GM21360 (cell line): ENCODE measurements around the gene CXCR6.

Experiments used
- ATAC-seq: cut with Tn5 transposase; IDR thresholded peaks from one replicate; pipeline ENCODE4 v1.9.1; 2021; ENCODE audit warnings: mild to moderate bottlenecking, moderate library complexity; ENCODE audit not compliant: unreplicated experiment

CXCR6 gene

DNA sequence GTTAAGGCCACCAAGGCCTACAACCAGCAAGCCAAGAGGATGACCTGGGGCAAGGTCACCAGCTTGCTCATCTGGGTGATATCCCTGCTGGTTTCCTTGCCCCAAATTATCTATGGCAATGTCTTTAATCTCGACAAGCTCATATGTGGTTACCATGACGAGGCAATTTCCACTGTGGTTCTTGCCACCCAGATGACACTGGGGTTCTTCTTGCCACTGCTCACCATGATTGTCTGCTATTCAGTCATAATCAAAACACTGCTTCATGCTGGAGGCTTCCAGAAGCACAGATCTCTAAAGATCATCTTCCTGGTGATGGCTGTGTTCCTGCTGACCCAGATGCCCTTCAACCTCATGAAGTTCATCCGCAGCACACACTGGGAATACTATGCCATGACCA lies 3.6 kb downstream of the CXCR6 start:
- no peak for ATAC-seq

- ATAC-seq: no peak
These were observed 4.1 kb downstream of the CXCR6 start for GRCh38 chr3:45947361-45947760.

- no peak for ATAC-seq
These were observed 5.1 kb downstream of the CXCR6 start for GRCh38 chr3:45948311-45948781.

DNA sequence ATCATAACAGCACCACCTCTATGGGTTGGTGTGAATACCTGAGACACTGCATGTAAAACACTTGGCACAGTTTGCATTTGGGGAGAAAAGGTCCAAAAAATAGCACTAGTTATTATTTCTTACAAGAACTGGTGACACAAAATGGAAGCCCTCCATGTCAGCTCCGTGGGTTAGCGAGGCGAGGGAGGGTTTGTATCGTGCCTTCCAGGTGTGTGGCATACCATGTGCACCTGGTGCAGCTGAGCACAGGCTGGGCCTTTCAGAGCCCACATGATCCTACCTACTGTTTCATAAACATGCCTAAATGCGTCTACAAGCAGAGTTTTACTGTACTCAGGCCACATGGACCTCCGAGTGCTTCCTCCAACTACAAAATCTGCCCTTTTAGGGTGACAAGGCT lies 5.6 kb downstream of the CXCR6 start:
- ATAC-seq: no peak

DNA sequence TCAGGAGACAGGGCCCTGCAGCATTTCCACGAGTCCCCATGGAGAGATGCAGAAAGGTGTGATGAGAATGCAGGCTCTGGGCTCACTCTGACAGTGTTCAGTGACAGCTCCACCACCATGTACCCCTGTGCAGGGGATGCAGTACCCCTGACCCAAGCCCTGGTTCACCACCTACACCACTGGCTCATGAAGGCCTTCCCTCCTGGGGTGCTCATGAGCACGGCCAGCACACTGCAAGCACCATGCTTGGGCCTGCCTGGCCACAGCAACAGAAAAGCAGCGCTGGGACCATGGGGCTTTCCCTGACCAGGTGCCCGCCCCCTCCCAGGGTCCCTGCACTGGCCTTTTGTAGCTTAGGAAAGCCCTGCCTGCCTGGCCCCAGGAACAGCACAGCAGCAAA lies 6.2 kb downstream of the CXCR6 start:
- ATAC-seq: no peak

DNA sequence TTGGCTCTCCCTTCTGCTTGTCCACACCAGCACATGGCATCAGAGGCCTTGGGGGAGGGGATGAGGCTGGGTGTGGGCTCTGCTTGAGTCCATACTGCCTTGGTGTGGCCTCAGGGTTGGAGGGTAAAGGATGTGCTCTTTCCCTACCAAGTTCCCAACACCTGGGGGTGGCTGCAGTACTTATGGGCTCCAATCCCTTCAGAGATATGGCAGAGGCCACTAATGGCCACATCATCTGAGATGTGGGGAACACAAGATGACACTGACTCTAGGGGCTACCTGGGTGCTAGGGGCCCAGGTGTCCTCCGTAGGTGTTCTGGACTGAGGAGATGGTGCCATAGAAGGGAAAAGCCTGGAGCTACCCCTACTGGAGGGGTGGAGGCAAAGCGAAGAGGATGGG lies 6.9 kb downstream of the CXCR6 start:
- ATAC-seq: no peak

- no peak for ATAC-seq
These were observed 7.7 kb downstream of the CXCR6 start for GRCh38 chr3:45950686-45951600.

- no peak for ATAC-seq
These were observed 8.7 kb downstream of the CXCR6 start for GRCh38 chr3:45951946-45952345.

DNA sequence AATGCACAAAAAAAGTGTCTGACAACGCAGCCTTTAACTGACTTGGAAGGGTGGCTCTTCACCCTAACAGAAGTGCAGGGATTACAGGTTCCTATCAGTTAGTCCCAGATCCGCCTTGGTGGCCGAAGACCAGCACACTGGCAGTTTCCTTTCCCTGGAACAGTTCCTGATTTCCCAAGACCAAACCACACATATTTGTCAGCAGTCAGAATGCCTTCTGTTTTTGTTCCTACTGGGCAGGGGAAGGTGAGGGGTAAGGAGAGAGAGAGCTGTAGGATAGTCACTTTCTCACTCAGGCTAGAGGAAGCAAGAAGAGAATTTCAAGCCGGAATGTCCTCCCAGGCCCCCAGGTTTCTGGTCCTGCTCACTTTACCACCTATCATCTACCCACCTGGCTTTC lies 9.2 kb downstream of the CXCR6 start:
- no peak for ATAC-seq

DNA sequence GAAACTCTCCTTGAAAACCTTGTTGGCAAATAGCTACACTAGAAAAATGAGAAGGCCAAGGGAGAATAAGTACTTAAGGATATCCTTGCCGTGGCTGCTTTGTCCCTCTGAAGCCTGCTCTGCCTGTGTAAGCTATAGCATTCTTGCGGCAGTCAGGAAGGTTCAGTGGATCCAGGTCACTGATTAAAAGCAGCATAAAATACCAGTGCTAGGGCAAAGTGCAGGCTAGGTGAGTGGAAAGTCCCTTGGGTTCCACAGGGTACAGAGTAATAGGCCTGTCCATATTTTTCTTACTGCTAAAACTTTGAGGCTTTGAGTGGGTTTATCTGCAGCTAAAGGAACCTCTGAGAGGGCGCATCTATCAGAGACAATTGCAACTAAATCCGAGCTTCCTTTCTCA lies 10.3 kb downstream of the CXCR6 start:
- no peak for ATAC-seq

GRCh38 chr3:45954306-45954705 lies 11.0 kb downstream of the CXCR6 start:
- no peak for ATAC-seq

DNA sequence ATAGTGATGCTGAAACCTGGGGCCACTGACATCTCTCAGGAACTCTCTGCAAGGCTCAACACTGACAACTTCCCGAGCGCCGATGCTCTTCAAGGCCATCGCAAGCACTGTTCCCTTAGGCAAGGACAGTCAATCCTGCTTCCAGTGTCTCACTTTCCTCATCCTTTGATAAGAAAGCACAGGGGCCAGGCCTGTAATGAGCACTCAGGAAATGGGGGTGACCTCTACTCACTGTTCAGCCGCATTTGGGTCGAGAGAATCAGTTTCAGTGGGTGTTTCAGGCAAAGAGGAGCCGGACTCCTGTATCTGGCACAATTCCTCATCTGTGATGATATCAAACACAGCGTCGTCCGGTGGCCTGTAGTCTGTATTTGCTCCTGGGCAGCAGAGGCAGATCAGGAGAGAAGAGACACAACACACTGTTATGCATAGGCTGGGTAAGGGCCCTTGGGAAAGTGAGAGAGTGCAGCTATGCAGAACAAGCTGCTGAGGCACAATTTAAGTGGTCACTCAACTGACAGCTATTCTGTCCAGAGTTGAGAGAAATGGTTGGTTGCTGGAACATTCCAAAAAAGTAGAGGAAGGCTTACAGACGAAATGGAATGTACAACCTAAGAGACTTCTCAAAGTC lies 11.9 kb downstream of the CXCR6 start:
- no peak for ATAC-seq

GRCh38 chr3:45955706-45956105 lies 12.4 kb downstream of the CXCR6 start:
- no peak for ATAC-seq

- no peak for ATAC-seq
These were observed 14.3 kb downstream of the CXCR6 start for GRCh38 chr3:45957586-45957985.

DNA sequence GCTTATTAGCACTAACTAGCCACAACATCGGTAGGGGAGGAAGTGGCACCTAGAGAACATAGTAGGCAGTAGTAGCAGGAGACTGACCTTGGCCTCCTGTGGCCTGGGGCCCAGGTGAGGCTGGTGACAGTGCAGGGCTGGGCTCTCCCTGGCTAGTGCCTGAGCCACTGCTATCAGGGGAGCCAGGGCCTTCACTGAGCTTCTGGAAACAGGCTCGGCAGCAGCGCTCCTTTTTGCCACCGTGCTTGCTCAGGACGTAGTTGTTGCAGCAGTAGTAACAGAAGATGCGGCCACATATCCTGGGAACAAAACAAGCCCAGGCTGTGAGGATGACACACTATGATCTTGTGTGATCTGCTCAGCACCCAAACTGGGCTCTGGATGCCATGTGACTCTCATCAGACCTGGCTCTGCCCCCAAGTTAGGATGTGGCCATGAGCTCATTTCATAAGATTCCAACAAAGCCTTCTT lies 15.1 kb downstream of the CXCR6 start:
- no peak for ATAC-seq

DNA sequence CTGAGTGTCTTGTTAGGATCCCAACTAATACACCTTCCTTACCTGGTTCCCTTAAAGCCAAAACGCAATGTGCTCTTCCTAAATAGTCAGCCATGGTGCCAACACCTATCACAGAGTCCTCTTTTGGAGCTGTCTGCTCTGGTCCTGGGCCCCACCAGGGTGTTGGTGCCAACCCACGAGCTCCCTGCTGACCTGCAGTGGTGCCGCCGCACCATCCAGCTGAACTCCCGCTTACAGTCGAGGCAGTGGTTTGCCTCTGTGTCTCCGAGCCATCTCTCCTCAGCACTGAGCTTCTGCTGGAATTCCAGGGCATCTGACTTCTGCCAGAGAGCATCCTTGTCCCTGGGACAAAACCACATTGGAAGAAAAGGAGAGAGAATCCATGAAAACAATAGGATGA lies 15.9 kb downstream of the CXCR6 start:
- ATAC-seq: no peak

DNA sequence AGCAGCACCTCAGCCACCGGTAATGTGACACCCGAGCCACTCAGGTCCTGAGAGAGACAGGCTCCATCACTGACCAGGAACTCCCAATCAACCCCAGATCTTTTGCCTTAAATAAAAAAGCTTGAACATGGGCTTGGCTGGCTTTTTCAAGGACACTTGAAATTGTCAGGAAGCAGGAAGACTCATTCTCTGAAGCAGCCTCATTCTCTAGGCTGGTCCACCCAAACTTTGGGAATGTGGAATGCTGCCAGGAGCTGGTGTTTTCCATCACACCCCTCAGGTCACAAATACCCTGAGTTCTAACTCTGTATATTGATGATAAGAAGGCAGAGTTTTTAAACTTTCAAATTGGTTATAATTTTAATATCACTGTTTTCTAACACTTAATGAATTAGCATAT lies 17.0 kb downstream of the CXCR6 start:
- ATAC-seq: no peak

DNA sequence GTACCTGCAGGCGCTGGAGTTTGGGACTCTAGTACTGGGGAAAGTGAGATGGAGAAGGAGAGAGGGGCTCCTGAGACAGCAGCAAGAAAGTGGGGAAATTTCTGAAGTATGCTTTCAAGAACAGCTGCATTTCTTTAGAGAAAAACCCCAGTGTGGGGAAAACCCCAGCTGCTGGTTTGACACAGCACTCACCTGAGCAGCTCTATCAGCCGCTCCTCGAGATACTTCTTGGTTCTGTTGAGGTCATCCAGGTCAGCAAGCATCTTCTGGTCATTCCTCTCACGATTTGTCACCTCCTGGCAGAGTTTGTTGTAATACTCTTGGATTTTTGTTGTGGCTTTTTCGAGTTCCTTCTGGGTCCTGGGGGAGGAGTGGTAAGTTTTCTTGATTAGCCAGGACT lies 18.8 kb downstream of the CXCR6 start:
- peak; percentile 48 for ATAC-seq

- peak; percentile 58 for ATAC-seq
These were observed 20.9 kb downstream of the CXCR6 start for GRCh38 chr3:45964139-45964538.

DNA sequence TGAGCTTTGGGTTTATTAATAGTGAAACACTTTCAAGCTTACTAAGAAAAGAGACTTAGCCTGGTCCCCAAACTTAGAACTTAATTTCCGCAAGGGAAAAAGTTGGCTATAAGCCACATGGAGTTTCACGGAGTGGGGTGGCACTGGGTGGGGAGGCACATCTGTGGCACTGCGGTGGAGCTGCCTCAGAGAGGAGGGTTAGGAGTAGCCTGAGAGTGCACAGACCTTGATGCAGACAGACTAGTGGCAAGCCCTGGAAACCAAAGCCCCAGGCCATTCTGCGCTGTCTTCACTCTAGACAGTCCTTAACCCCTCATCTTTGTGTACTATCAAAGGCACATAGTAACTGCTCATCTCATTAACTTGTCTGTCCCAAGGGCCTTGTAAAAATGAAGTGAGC lies 22.0 kb downstream of the CXCR6 start:
- ATAC-seq: no peak

DNA sequence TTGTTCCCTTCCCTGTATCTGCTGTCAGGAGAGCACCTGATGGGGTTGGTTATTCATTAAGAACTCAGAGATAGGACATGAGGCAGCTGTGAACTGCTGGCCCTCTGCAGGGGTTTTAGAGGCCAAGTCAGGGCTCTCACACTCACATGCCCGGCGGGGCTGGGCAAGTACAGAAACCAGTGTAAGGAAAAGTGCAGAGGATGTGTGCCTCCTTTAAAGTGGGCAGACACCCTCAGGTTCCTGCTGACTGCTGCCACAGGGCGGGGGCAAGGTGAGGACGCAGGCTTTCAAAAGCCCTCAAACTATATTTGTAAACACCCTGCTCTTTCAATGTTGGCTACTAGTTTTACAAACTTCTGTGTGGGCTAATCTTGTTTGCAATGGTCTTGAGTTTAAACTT lies 22.4 kb downstream of the CXCR6 start:
- no peak for ATAC-seq

GRCh38 chr3:45966371-45966791 lies 23.1 kb downstream of the CXCR6 start:
- no peak for ATAC-seq
